Measurements from ENCODE around the gene SLC40A1.

DNA sequence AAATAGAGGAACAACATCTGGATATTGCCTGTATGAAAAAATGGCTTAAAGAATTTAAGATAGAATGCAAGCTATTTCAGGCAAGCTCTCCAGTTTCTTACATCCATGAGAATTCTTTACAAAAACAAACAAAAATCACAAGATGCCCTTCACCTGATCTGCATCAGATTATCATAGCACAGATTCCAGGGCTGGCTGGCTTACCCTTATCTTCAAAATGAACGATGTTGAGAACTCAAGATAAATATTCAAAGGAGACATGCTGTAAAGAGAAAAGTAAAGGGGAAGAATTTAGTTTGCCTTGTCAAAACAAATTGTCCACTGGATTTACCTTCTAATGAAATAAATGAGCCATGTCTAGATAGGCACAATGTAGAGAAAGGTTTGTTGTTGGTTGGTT is 18.7 kb upstream of the SLC40A1 start:
- no peak for TF ChIP-seq CREB1 (IDR thresholded peaks at IDR 0.05)
- TF ChIP-seq CBX5 (IDR thresholded peaks at IDR 0.05; ENCODE audit: low read depth, low read length), result no peak
- TF ChIP-seq, protein P1, sequence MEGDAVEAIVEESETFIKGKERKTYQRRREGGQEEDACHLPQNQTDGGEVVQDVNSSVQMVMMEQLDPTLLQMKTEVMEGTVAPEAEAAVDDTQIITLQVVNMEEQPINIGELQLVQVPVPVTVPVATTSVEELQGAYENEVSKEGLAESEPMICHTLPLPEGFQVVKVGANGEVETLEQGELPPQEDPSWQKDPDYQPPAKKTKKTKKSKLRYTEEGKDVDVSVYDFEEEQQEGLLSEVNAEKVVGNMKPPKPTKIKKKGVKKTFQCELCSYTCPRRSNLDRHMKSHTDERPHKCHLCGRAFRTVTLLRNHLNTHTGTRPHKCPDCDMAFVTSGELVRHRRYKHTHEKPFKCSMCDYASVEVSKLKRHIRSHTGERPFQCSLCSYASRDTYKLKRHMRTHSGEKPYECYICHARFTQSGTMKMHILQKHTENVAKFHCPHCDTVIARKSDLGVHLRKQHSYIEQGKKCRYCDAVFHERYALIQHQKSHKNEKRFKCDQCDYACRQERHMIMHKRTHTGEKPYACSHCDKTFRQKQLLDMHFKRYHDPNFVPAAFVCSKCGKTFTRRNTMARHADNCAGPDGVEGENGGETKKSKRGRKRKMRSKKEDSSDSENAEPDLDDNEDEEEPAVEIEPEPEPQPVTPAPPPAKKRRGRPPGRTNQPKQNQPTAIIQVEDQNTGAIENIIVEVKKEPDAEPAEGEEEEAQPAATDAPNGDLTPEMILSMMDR (IDR thresholded peaks at IDR 0.05; ENCODE audit: control extremely low read depth in 1 of 3, insufficient read depth in 1 of 3, low read depth in 1 of 3, low read length in 3 of 3), result no peak
- TF ChIP-seq EP300 (IDR thresholded peaks at IDR 0.05; ENCODE audit: borderline replicate concordance in 1 of 2, low read depth in 2 of 2, low read length in 2 of 2), result no peak
- no peak for TF ChIP-seq CEBPB (IDR thresholded peaks at IDR 0.05; ENCODE audit: low read depth, low read length)
- no peak for TF ChIP-seq POLR2A (IDR thresholded peaks at IDR 0.05; ENCODE audit: control extremely low read depth in 1 of 2, low read depth in 2 of 2, low read length in 2 of 2)
- TF ChIP-seq SP1 (IDR thresholded peaks at IDR 0.05; ENCODE audit: low read depth, low read length), result no peak
- no peak for TF ChIP-seq YY1 (IDR thresholded peaks at IDR 0.05; ENCODE audit: low read depth, low read length)
- TF ChIP-seq TAF1 (IDR thresholded peaks at IDR 0.05; ENCODE audit: low read depth, low read length), result no peak

Measured in H1 (cell line).